ENCODE measurements around the gene STAC3.

The STAC3 gene

DNA sequence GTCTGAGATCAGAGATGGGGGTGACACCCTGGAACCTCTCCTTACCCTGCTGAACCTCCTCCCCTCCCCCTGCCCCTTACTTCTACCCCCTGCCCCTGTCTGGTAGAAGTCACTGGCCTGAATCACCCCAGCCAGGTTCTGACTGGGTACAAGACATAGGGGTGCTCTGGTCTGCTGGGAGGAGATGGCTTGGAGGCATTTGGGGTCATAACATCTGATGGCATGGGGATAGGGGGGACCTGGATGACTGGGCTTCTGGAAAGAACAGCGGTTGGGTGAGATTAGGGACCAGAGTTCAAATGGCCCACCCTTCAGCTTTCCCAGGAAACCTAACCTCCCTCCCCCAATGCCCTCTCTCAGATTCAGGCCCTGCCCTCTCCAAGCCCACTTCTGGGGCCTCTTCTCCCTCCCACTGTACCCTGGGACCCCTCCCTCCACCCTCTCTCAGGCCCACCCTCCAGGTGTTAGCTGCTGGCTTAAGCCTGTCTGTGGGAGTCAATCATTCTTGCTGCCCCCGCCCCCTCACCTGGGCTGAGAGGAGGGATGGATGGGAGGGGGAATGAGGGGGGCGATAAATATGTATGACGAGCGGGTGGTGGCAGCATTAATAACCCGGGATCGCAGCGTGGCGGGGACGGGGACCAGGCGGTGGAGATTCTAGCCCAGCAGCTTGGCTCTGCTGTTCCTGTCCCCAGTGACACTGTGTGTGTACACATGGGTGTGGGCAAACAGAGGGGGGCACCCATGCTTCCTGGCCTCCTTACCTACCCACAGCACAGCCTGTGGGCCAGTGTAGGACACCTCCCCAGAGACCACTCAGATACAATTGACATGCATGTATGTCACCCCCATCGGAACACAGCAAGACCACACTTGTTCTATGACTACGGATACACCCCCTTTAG lies 28.4 kb downstream of the STAC3 start:
- no peak for DNase-seq (ENCODE audit: low read depth)

DNA sequence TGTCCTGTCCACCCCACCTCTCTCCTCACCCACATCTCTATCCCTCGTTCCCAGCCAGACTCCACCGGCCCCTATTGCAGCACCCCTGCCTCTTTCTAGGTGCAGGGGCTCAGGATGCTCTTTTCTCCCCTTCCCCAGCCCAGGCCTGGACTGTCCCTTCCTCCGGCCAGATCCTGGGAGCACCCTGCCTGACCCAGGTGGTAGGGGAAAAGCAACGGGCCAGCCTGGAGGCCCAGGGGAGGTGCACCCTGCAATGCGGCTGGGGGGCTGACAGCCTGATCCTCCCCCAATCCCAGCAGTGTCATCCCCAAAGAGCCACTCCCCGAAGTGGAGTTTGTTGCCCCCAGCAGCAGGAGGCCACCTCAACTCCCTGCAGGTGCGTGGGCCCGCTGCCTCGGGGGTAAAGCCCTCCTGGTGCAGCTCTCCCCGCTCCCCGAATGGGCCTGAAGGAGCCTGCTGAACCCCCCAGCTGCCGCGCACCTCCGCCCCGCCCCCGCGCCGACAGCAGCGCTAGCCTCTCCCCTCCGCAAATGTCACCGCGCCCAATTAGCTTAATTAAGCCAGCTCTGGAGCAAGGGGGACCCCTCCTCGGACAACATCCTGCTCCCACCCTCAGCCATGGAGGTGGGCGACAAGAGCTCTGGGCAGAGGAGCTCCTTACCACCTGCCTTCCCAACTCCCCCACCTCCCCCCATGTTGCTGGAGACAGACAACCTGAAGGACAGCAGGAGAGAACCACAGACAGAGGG lies 29.6 kb downstream of the STAC3 start:
- DNase-seq (ENCODE audit: low read depth), result no peak

DNA sequence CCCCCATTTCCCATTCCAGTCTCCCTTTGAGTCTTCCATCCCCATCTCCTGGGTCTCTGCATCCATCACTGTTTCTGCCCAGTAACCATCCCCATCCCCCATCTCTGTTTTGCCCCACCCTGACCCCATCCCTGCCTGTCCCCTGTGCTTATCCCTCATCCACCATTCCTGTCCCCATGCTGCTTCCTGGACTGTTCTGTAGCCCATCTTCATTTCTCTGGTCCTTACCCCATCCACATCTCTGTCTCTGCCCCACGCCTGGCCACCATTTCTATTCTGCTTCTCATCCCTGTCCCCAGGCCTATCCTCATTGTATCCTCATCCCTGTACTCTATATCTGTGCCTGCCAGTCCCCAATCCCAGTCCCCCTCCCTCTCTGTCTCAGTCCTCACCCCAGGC lies 30.2 kb downstream of the STAC3 start:
- no peak for DNase-seq (ENCODE audit: low read depth)

DNA sequence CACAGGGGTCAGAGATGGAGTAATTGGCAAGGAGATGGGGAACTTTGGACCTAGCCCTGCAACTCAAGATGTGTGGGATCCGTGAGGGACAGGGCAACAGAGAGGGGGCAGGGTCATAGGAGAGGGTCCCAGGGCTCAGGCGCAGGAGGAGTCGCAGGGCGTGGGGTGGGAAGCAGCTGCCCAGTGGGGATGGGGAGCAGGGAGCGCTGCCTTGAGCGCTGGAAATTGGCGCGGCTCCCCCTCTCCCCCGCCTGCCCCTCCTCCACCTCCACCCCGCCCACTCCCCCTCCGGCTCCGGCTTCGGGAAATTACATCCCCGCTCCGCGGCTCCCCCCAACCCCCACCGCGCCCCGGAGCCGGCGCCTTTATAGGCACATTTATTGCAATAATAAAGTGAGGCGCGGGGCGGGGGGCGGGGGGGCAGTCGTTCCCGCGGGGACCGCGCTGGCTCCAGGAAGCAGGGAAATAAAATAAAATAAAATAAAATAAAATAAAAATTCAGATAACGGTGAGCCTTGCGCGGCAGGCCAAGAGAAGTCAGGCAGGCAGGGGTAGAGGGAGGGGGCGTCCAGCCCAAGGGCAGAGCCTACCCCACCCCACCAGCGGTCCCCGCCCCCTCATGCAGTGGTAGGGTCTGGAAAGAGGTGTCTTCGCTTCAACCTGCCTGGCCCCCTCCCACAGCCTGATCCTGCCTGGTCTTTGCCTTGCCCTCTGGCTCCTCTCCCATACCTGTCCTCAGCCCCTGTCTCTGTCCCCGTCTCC lies 30.8 kb downstream of the STAC3 start:
- DNase-seq (ENCODE audit: low read depth), result no peak

DNA sequence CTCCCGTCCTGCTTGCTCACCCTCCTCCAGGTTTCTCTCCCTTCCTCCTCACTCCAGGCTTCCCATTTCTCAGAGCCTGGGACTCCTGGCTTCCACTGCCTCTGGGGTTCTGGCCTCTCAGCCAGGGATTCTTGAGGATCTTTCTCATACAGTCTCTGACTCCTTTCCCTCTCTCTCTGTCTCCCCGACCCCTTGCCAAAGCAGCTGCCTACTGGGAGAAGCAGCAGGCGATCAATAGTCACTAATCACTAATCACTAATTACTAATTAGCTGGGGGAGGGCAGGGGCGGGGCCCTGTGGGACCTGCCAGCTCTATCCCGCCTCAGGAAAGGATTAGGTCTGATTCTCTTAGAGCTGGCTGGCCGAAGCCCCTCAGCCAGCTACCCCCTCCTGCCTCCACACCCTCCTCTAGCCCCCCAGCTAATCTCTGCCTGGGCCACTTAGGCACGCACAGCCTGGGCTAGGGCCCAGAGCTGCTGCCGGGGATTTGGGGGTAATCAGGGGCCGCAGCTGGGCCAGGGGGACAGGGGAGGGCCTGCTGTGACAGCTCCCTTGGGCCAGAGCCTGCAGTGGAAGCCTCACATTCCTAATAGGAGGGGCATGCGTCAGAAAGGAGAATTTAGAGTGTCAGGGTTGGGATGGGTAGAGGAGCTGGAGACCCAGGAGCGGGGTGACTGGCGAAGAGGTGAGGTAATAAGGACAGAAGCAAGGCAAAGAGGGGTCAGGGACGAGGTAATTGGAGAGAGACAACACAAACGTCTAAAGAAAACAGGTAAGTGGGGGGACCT lies 31.6 kb downstream of the STAC3 start:
- no peak for DNase-seq (ENCODE audit: low read depth)

DNA sequence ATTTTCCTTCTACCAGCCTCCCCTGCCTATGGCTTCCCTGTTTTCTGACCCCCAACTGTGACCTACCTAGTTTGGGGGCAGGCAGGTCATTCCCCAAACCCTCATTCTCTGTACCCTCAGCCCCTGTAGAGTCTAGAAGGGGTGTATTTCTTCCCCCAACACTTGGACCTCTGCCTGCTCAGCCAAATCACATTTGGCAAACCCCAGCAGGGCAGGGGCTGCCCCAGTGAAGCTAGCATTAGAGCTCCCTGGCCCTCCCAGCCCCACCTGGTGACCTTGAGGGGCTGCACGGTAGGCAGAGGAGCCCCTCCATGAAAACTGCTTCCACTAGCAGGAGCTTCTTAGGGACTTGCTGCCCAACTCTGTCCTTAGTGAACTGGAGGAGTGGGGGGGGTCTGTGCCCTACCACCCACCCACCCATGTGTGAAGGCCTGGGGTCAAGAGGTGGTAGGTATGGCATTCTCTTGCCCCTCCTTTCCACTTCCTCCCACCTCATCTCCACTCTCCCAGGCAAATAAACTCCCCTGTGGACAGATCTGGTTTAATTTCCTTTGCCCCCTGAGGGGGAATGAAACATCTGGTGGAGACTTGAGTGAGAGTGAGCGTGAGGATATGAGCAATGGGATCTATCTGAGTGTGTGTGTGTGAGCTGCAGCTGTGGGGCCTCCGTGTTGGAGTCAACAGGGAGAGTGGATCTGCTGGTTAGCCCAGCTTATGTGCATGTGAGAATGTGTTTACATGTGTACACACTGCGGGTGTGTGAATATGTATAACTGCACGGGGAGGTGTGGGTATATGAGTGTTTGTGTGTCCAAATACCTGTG lies 32.7 kb downstream of the STAC3 start:
- no peak for DNase-seq (ENCODE audit: low read depth)

DNA sequence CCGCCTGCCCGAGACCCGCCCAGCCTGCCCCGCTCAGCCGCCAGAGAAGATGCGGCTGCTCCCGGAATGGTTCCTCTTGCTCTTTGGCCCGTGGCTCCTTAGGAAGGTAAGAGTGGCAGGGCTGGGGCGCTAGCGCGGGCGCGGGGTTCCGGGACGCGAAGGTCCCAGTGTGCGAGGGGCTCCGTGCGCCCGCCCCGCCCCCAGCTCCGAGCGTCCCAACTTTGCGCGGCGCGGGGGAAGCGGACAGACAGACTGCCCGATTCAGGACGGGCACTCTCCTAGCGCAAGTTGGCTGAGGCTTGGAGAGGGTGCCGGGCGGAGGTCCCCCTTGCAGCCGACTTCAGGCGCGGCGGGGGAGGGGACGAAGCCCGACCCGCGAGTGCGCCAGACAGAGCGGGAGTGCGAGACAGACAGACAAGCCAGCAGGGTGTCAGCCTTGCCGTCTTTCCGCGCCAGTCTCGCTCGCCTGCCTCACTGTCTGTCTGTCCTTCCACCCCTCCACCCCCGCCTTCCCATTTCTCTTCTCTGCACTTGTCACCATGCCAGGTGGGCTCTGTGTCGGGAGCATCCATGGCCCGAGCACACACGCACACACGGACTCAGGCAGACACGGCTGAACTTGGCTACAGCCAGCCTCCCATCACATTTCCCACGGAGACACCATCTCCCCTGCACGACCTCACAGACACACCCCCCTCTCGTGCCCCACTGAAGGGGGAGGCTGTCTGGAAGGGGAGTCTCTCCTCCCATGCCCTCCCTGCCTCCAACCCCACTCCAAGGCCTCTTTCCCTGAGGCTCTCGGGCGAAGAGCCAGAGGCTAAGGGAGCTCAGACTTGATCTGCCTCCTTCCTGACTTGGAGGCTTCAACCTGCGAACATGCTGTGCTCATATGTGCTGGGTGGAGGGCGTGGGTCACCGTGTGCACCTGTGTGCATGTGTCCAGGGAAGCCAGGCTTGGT lies 33.8 kb downstream of the STAC3 start:
- DNase-seq (ENCODE audit: low read depth), result no peak

DNA sequence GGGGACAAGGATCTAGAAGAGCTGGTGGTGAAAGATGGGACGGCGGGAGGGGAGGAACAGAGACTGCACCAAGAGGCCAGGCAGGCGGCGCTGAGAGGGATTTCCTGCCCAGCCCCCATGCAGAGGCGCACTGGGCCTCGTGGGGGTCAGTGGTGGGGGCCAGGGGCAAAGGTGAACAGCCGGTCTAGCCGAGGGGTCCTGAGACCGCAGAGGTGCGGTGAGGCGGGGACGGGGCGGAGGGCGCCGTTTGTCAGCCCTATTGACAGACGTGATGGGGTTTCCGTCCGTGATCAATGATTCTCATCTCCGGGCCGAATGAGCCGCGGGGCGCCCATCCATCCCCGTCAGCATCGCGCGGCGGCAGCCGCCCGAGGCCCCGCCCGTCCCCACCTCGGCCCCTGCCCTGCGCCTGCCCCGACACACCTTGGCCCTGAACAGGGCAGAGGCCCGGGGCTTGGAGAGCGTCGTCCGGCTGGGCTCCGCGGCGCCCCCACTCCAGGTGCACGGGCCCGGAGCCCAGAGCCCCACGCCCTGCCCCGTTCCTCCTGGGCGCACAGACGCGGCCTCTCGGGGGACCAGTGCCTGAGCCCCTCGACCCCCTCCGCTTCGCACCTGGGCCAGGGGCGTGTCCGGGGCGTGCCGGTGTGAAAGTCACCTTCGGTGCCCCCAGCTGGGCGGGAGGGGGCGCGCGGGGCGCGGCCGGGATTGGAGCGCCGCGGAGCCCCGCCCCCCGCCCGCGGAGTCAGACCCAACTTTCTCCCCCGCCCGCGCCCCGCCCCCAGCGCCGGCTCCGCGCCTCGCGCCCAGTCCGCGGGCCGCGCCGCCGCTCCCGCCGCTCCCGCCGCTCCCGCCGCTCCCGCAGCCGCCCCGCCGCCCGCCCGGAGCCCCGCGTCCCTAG lies 34.7 kb downstream of the STAC3 start, which contains the start of gene NXPH4:
TSS of gene NXPH4 (plus strand) at position 781 of the 898 bp plus-strand sequence. CDS start 176 bp downstream, outside the sequence.
- DNase-seq (ENCODE audit: low read depth), result peak; percentile 61

DNA sequence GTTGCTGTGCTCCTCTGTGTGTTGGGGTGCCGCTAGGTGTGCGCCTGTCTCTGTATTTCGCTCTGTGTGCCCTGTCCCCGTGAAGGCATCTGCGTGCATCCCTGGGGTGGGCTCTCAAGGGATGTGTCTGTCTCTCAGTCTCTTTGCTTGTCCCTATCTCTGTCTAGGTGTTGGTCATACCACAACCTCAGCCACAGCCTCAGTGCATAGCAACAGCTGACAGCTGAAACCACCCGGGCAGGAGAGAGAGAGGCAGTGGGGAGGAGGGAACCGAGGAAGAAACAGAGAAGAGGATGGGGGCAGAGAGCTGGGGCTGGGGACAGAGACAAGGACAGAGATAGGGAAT lies 35.3 kb downstream of the STAC3 start:
- no peak for DNase-seq (ENCODE audit: low read depth)

DNA sequence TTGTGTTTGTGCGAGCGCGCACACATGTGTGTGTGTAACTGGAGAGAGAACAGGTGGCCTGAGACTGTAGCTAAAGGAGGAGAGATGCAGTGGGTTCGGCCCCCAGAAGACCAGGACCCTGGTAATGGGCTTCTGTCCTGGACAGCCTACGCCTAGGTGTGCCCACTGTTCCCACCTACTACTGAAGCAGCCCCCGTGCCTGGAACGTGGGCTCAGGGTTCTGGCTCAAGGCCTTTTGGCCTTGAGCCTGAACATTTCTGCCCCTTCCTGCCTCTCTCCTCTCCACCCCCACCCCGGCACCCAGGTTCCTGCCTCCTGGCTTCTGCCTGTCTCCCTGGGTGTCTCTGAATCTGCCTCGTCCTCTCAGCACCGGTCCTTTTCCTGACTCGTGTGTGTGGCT lies 35.9 kb downstream of the STAC3 start:
- no peak for DNase-seq (ENCODE audit: low read depth)

DNA sequence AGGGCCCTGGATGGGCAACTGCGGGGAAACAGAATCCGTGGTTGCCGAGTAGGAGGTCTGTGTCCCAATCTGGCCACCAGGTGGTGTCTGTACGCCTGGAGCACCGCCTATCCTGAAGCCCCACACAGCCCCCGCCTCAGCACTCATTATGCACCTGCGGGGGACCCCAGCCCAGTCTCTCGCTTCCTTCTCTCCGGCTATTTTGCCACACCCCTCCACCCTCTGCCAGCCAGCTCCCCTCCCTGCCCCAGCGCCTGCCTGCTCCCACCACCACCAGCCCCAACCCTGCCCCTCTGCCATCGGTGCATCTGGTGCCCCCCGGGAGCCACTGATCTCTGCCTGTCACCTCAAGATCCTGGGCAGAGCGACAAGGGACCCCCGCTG lies 36.6 kb downstream of the STAC3 start:
- peak; percentile 52 for DNase-seq (ENCODE audit: low read depth)

DNA sequence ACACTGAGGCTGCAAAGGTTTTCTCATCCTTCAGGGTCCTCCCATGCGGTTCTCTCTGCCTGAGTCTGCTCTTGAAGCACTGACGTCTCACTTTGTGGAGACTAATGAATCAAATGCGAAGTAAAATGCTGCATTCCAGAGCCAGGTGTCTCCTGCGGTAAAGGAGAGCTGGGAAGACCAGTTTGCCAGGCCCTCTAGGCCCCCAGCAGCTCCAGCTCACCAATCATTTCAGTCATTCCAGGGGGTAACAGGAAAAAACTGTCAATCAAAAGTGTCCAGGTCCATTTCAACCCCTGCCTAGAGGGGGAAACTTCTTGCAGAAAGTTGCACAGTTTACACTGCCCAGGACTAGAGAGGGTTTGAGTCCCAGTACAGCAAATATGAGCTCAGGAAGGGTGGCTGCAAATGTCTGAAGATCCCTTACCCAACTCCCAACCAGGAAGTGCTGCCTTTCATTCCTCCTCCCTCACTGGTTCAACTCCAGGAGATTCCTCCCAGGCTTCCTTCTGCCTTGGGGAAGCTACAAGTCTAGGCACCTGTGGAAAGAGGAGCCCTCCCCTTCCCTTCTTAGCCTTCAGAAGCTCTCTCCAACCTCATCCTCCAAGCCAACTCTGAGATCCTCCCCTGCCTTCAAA lies 37.1 kb downstream of the STAC3 start:
- DNase-seq (ENCODE audit: low read depth), result no peak

DNA sequence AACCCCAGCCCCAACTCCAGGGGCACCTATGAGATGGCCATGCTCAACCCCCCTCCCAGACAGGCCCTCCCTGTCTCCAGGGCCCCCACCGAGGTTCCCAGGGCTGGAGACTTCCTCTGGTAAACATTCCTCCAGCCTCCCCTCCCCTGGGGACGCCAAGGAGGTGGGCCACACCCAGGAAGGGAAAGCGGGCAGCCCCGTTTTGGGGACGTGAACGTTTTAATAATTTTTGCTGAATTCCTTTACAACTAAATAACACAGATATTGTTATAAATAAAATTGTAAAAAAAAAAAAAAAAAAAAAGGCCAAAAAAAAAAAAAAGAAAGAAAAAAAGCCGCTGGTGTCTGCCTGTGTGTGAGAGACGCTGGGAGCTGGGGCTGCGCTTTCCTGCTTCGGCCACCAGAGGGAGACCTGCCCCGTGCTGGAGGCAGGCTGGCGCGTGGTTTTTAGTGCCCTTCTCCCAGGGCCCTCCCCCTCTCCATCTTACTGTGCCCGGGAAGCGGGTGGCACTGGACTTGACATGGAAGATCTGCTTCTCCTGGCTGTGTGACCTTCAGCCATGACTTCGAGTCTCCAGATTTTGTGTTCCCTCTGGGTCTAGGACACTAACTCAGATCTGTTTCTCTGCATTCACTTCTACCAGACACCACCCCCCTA lies 37.8 kb downstream of the STAC3 start:
- peak; percentile 75 for DNase-seq (ENCODE audit: low read depth)

DNA sequence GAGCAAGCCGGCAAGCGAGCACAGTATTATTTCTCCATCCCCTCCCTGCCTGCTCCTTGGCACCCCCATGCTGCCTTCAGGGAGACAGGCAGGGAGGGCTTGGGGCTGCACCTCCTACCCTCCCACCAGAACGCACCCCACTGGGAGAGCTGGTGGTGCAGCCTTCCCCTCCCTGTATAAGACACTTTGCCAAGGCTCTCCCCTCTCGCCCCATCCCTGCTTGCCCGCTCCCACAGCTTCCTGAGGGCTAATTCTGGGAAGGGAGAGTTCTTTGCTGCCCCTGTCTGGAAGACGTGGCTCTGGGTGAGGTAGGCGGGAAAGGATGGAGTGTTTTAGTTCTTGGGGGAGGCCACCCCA lies 38.3 kb downstream of the STAC3 start:
- DNase-seq (ENCODE audit: low read depth), result no peak

DNA sequence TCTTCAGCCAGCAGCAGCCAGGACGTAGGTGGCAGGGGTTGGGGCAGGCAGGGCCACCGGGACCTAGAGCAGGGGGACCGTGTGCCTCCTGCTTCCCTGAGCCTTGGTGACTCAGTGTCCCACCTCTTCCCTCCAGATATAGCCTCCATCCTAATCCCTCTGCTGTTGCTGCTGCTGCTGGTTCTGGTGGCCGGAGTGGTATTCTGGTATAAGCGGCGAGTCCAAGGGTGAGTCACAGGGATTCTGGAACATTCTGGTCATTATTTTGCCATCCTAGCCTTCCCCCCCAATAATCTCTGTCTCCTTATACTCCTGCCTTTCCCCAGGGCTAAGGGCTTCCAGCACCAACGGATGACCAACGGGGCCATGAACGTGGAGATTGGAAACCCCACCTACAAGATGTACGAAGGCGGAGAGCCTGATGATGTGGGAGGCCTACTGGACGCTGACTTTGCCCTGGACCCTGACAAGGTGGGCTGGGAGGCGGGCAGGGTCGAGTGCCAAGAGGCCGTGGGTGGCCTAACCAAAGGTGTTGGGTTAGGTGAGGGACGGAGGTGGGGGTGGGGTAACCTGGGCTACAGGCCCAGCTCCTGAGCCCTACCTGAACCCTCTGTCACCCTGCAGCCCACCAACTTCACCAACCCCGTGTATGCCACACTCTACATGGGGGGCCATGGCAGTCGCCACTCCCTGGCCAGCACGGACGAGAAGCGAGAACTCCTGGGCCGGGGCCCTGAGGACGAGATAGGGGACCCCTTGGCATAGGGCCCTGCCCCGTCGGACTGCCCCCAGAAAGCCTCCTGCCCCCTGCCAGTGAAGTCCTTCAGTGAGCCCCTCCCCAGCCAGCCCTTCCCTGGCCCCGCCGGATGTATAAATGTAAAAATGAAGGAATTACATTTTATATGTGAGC lies 38.9 kb downstream of the STAC3 start:
- DNase-seq (ENCODE audit: low read depth), result no peak

DNA sequence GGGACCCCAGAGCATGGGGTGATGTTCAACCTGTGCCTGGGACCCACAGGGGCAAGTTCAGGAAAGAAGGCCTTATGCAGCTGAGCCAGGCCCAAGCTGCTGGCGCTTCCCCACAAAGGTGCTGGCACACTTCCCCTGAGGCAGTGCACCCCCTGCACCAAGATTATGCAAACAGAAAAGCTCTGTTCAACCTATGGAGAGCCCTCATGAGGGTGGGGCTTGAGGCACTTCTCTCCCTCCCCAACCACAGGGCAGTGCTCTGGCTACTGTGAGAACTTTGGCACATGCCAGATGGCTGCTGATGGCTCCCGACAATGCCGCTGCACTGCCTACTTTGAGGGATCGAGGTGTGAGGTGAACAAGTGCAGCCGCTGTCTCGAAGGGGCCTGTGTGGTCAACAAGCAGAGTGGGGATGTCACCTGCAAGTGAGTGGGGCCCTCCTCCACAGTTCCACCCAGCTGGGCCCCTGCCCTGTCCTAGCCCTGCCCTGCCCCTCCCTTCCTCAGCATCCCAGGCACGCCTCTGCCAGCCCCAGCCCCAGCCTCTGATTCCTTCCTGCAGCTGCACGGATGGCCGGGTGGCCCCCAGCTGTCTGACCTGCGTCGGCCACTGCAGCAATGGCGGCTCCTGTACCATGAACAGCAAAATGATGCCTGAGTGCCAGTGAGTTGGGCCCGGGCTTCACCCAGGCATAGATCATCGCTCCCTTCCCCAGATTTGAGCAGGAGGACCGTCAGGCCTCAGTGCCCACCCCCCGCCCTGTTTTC lies 39.9 kb downstream of the STAC3 start:
- no peak for DNase-seq (ENCODE audit: low read depth)

Data from stimulated activated CD4-positive, alpha-beta T cell treated with anti-CD3 and anti-CD28 coated beads, Interleukin-2, amount 100 ng/mL, for 4 hours (primary cell).